Hypothalamus (tissue), 51 donors: ENCODE results near the gene ZFAND2B.
A peak's percentile ranks its signal among the peaks of the same experiment; 100 is the strongest.

Experiments used
- DNase-seq, 51 donors: peaks; one replicate each; lab custom pipeline; 2025; lab: John Stamatoyannopoulos, UW

ZFAND2B gene

DNA sequence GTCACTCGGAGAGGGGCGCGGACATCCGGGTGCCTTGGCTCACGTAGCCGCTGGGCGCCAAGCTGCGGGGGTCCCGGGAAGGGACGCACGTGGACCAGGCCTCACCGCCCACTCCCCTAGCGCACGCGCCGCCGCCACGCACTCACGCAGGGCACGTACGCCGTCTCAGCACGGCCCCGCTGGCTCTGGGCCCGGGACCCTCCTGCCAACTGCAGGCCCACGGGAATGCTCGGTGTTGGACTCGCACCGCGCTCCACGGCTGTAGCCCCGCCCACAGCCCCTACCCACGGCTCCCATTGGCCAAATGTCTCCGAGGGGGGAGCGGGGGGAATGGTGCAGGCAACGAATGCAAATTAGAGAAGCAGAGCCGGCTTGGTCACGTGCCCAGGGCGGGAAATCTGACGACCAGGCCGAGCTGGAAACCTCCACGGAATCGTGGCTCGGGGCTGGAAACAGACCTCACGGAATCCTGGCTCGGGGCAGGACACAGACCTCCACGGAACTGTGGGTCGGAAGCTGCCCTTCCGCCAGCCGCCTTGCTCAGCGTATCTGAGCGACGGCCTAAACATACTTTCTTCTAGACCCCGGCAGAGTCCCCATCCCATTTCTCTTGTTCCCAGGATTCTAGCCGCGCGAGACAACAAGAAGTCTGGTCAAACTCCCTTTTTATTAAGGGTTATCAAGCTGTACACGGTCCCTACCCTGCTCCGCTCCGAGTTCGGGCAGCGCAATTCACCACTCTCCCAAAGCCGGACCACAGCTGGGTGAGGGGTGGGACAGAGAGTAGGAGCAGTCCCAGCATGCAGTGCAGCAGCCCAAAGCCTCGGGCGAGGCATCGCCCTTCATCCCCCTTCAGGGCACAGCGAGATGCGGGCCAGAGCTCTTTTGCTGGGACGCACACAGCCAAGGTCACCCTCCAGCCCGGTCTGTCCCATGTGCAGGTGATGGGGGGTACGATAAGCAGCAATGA is 12.4 kb downstream of the ZFAND2B start, which contains the start of gene ABCB6:
Gene ABCB6, minus strand, starts transcription at position 227 of the 970 bp plus-strand sequence. CDS start 285 bp downstream, outside the sequence.
- DNase-seq: peak; percentile 76 to 98 (median 95)

DNA sequence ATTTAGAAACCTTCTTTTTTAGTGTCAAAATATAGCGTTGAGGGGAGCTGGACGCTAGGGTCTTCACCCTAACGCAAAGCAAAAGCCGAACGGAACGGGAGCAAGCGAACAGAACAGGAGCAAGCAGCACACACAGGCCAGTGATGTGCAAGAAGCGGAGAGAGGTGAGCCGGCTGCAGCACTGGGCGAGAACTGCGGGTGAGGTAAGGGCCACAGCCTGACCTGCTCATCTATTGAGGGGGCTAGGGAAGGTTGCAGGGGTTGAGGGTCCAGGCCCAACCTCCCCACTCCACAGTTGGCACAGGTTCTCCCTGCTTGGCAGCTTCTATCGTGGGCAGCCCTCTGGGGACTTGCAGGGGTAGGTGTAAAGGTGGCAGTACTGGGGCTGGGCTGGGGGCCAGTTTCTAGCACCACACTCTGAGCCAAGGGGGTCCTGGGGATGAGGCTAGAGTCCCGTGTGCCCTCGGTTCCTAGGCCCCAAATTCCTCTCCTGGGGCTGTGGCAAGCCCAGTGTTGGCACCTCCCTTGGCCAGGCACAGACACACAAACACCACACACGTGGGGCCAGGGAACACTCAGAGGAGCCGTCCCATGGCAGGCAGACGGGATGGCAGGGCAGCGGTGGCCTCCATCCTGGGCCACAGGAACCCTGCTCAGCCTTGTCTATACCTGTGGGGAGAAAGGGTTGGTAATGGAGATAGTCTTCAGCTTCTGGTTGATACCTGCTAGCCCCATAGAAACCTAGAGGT is 13.4 kb downstream of the ZFAND2B start:
- DNase-seq: no peak

DNA sequence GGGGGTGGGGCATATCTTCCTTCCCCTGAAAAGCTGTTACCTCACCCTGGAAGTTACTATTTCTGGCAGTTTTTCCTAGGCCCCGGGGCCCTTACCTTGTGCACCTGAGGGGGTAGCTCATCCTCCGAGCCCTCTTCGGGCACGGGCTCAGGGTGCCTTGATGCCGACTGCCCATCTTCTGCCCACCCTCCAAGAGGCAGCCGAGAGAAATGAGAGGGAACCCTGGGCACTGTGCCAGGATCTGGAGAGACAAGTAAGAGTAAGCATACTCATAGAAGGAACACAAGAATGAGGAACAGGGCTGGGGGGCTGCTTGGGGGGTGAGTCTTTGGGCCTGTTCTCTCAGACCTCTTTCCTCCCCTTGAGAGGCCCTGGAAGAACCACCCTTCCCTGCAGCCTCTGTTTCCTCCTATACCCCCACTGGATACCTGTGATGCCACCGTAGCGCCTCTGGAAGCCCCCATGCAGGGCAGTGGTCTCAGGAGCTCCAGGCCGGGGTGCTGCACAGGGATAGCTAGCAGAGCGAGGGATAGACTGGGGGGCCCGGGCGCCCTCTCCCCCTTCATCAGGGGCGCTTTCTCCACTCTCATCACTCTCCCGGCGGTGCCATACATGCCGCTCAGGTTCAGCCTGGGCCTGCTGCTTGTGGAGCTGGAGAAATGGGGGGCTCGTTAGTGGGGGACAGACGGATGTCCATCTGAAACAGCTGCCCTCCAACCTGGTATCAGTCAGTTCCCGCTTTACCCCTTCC is 14.2 kb downstream of the ZFAND2B start:
- no peak for DNase-seq

- DNase-seq: no peak
These were observed 15.5 kb downstream of the ZFAND2B start for GRCh38 chr2:219221957-219222518.

DNA sequence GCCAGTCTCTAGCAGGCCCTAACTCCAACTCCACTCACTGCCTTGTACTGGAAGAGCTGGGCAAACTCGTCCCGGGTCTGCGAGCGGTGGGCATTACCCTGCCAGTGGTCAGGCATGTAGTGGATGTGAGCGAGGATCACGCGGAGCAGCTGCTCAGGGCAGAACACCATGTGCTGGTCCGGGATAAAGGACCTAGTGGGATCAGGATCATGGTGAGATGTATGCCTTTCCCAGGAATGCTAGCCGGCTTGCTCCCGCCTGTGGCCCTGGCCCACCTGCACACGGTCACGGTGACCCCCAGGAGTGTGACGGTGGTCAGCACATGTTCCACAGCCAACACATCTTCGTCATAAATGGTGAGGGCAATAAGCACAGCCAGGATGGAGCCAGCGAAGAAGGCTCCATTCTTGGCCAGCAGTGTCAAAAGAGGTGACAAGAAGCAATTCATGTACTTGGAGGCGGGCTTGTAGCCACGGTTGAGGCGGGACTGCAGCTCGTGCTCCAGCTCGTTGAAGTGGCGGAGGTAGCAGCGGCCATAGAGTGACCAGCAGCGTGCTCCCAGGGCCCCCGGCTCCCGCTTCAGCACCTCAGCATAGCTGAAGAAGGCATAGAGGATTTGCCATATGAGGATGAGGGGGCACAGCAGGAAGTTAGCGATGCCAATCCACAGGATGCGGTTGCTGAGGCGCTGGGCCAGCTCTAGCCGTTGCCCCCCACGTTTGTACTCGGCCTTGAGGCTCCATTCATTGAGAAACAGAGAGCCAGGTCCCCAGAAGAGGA is 17.4 kb downstream of the ZFAND2B start:
- DNase-seq: no peak

GRCh38 chr2:219225350-219225749 is 18.8 kb downstream of the ZFAND2B start:
- no peak for DNase-seq

DNA sequence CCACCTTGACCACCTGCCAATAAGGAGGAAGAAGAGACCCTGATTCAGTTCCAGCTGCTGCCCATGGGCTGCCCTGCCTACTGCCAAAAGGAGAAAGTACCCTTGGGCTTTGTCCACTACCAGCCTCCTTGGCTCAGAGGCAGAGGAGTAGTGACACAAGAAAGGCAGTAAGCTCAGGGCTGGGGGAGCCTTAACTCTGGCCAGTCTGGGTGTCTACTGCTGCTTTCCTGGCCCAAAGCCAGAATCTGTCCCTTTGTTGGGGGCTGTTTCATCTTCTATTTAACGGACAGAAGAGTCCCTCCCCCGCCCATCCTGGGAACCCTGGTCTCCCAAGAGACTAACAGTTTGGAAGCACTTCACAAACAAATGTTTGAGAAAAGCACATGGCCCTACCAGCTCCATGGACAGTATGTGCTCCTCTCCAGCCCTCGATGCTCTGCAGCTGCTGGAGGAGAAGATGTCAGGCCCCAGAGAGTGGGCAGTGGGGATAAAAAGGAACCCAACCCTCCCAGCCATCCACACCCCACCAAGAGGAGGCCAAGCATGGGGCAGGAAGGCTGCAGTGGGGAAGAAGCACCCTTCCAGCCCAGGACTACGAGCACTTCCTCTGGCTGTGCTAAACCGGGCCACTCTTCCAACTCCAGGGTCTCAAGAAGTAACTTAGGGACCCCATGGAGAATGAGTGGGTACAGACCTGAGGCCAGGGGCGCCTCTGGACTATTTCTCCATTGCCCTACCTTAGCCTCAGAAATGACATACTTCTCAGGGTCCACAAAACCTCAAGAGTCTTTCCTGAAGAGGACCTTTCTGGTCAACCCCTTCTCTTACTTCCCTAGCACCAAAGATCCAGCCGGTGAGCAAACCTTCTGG is 21.7 kb downstream of the ZFAND2B start:
- no peak for DNase-seq

GRCh38 chr2:219228911-219229304 is 22.3 kb downstream of the ZFAND2B start:
- no peak for DNase-seq

DNA sequence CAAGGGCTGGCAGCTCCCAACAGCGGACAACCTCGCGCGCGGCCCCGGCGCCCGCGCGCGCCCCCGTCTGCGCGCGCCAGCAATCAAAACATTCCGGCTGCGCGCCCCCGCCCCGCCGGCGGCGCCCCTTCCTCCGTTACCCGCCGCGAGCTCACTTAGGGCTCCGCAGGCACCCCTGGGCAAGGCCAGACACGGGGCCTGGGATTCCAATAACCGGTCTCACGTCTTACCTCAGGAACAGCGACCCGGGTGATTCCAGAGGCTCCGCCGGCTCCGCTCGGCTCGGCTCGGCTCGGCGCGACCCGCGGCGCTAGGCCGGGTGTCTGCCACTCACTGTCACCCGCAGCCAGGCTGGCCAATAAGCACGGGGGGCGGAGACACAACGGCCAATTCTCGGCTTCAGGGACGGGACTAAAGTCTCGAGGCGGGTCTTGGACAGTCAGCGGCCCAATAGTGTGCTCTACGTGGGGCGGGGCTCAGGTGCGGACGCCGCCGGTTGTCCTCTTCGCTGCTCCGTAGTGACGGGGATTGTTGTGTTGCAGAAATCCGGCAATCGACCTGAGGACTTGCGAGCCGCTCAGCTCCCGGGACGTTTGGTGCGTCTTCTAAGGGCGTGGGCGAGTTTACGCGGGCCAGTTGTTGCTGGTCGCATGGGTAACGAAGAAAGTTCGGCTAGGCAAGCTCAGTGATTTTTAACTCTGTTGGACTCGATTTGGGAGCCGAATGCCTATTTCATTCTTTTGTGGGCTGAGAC is 22.9 kb downstream of the ZFAND2B start, which contains the start of the genes ANKZF1 and ATG9A:
Gene ANKZF1, plus strand, starts transcription at position 502 of the 754 bp plus-strand sequence. CDS start 452 bp downstream, outside the sequence.
Gene ATG9A, minus strand, starts transcription at position 332 of the 754 bp plus-strand sequence. CDS start 1,612 bp downstream, outside the sequence.
- DNase-seq: peak; percentile 63 to 100 (median 97)

- DNase-seq: peak in 5 of 51 donors; percentile 23 to 59 (median 44)
These were observed 23.5 kb downstream of the ZFAND2B start for GRCh38 chr2:219230059-219230540.

DNA sequence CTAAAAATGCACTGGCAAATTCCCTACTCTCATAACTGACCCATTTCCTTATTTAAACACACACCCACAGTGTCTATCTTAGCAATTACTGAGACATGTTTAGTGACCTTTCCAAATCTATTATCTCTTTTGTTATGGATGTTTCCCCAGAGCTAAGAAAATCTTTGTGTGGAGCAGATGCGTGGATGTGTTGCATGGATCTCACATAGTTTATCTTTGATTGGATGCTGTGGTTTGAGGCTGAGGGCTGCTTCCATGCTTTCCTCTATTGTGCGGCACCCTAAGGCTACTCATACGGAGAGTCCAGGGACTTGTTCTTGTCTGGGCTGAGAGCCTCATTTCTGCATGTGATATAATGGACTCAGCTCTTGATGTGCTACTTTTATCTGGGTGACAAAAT is 27.7 kb downstream of the ZFAND2B start:
- DNase-seq: no peak

DNA sequence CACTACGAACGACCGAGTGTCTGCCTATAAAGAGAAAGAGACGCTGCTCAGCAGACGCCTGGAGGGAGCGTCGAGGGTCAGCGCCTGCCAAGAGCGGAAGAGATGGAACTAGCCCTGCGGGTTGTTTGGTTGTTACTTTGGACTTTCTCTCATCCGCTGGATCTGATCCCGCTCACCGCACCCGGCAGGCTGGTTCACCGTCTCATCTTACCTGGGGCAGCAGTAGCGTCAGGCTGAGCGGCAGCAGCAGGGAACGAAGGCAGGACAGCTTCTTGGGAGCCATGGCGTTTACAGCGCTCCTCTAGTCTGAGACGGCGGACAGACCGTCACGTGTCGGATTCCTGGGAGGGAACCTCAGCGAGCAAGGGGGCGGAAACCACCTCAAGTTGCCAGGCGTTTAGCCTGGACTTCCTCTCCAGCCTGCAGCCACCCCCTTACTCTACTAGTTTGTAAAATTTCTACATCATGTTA is 36.7 kb downstream of the ZFAND2B start:
- no peak for DNase-seq

- DNase-seq: no peak
These were observed 38.2 kb downstream of the ZFAND2B start for GRCh38 chr2:219244789-219245147.

DNA sequence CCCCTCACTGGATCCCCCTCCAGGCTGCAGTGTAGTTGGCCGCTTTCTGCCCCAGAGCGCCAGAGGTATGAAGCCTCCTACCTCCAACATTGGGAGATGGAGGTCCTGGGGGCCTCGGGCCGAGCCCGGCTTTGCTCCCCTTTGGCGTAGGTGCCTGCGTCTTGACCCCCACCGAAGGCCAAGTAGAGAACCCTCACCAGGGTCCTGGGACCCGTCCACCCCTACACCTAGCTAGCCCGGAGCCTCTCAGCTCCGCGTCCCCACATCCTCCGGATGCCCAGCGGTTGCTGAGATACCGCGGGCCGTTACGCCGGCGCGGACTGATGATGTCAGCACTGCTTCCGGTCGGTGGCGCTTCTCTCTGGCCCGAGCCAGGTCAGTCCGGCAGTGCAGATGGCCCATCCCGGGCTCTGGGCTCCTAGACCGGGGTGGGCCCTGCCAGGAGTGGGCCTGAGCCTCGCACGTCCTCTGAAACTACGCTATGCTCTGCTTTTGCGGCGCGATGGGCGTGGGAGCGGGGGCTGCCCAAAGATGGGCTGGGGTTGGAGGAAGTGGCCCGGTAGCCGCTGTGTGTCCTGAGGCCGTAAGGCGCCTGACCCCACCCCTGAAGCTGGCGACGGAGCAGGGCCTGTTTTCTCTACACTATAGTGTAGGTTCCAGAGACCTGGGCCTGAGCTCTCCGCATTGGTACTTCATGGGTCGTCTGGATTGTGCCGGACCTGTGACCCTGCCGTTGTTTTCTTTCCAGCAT is 38.7 kb downstream of the ZFAND2B start, which contains the start of the genes GLB1L and STK16:
Gene GLB1L, minus strand, starts transcription at position 297 of the 751 bp plus-strand sequence. CDS start 1,871 bp downstream, outside the sequence.
Gene STK16, plus strand, starts transcription at position 332 of the 751 bp plus-strand sequence. CDS start 521 bp downstream, outside the sequence.
- DNase-seq: peak; percentile 36 to 97 (median 88)

DNA sequence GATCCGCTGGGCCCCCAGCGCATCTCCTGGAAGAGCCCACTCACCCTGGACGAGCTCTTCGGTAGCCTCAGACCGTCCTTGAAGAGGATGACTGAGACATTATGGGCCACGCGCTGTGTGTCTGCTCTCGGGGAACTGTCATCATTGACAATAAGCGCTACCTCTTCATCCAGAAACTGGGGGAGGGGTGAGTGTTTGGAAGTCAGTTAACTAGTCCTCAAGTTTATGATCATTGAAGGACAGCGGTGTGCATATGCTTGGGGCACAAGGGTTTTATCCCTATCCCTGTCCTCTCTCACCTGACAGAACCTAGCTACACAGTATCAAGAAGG is 39.3 kb downstream of the ZFAND2B start:
- no peak for DNase-seq

DNA sequence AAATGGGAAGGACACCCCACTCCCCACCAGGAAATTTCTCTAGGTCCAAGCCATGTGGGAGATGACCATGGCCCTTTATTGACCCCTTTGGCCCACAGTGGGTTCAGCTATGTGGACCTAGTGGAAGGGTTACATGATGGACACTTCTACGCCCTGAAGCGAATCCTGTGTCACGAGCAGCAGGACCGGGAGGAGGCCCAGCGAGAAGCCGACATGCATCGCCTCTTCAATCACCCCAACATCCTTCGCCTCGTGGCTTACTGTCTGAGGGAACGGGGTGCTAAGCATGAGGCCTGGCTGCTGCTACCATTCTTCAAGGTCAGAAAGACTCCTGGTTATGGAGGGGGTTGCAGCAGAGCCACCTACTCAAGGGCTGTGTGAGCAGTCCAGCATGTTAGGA is 40.0 kb downstream of the ZFAND2B start:
- DNase-seq: no peak
